AG04450 (cell line): ENCODE data around the gene KIN. TPM values are rescaled to one million over a fixed set of nuclear protein-coding genes. Genes with fewer than 3 reads are reported as not detected.

ENCODE experiments used
- CTCF ChIA-PET: fragments of 300-600, 350-600 bp; formaldehyde crosslinking; extraction: SDS; loops from one replicate; lab custom pipeline; 2022; ENCODE audit warnings: antibody characterized with exemption, inconsistent platforms; lab: Charles Lee
- POLR2A ChIA-PET: fragments of 350-600 bp; formaldehyde crosslinking; extraction: SDS; loops from one replicate; lab custom pipeline; 2021; ENCODE audit warnings: antibody characterized with exemption, inconsistent platforms; lab: Yijun Ruan, JAX
- DNase-seq: peaks from one replicate; pipeline ENCODE4 v3.0.0-alpha.2; 2011; ENCODE audit warnings: low read depth, low spot score
- H3K27ac ChIP-seq: one replicate; pipeline ENCODE4 v1.5.1; 2012; ENCODE audit warnings: low read depth, low read length, control low read depth
- H3K27me3 ChIP-seq: one replicate; pipeline ENCODE4 v1.6.0; 2012; ENCODE audit warnings: low read length; ENCODE audit not compliant: control insufficient read depth, insufficient read depth
- H3K4me3 ChIP-seq: 2 replicates; pipeline ENCODE4 v1.5.1; 2011; ENCODE audit warnings: mild to moderate bottlenecking, low read depth, low read length, control low read depth
- H3K9me3 ChIP-seq: 2 replicates; pipeline ENCODE4 v1.5.1; 2012; ENCODE audit warnings: low read length; ENCODE audit not compliant: control insufficient read depth, insufficient read depth
- polyA plus RNA-seq: library from polyadenylated mRNA; depleted of rRNA; stranded (reverse); fragments of >200 nt; gene quantifications from 2 replicates; pipeline ENCODE4 v1.2.3, GENCODE V29; 2011
- TF ChIP-seq, protein P1 (sequence below): IDR thresholded peaks from 2 replicates; pipeline ENCODE4 v1.5.1; 2011; ENCODE audit warnings: low read depth, low read length, control low read depth, inconsistent platforms

The KIN gene
- polyA plus RNA-seq, 1 experiment, result 16.0 TPM

DNA sequence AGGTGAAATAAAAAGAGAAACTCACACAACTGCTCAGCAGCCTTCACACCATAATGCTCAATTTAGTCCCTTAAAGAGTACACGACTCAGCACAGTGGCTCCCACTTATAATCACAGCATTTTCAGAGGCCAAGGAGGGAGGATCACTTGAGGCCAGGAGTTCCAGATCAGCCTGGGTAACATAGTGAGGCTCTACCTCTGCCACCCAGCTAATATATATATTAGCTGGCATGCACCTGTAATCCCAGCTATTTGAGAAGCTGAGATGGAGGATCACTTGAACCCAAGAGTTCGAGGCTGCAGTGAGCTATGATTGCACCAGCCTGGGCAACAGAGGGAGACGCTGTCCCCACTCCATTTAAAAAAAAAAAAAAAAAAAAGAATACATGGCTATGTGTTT is 82.5 kb downstream of the KIN start:
- H3K4me3 ChIP-seq, result no peak overlapping the region
- ChIA-PET POLR2A (no interaction called here), CTCF (no interaction called here)
- DNase-seq, result no peak
- H3K27ac ChIP-seq, result no peak overlapping the region
- no peaks in the 10 kb centered on the region for H3K9me3 ChIP-seq
- TF ChIP-seq, protein P1, sequence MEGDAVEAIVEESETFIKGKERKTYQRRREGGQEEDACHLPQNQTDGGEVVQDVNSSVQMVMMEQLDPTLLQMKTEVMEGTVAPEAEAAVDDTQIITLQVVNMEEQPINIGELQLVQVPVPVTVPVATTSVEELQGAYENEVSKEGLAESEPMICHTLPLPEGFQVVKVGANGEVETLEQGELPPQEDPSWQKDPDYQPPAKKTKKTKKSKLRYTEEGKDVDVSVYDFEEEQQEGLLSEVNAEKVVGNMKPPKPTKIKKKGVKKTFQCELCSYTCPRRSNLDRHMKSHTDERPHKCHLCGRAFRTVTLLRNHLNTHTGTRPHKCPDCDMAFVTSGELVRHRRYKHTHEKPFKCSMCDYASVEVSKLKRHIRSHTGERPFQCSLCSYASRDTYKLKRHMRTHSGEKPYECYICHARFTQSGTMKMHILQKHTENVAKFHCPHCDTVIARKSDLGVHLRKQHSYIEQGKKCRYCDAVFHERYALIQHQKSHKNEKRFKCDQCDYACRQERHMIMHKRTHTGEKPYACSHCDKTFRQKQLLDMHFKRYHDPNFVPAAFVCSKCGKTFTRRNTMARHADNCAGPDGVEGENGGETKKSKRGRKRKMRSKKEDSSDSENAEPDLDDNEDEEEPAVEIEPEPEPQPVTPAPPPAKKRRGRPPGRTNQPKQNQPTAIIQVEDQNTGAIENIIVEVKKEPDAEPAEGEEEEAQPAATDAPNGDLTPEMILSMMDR, result no peak
- peaks cover 2% of the 10 kb centered on the region for H3K27me3 ChIP-seq

DNA sequence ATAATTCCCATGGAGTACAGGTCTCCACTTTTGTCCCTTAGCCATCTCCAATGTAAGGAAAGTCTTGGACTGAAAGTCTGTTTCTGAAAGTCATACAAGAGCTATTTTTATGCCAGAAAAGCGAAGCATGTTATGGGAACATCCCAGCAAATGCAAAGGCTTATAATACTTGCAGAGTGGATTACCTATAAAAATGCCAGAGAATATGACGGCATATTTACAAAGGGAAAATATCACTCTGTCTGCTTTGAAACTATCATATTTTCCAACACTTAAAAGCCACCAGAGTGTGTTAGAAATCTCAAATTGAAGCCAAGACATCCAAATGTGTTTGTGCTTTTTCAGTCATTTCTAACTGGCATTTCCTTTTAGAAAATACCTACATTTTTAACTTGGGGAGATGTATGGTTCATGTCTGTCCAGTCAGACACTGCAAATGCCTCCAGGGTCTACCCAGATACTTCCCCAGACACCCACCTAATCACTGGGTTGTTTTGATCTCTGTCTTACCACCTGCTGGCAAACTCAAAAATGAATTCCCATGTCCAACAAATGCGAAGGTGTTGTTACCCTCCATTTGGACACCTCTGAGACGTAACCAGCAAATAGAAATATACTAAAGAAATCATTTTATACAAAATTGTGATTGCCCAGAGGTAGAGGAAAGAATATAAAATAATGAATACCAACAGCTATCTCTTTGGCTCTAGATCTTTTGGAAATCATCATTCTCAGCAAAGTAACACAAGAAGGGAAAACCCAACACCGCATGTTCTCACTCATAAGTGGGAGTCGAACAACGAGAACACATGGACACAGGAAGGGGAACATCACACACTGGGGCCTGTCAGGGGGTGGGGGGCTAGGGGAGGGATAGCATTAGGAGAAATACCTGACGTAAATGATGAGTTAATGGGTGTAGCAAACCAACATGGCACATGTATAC is 83.4 kb downstream of the KIN start:
- Histone ChIP-seq H3K27ac (no peak overlapping the region), H3K4me3 (no peak overlapping the region), H3K9me3 (no peaks in the 10 kb centered on the region), H3K27me3 (peaks cover 2% of the 10 kb centered on the region)
- ChIA-PET POLR2A (no interaction called here), CTCF (interaction anchor here (2.9 kb wide), 1 partner anchor 17 kb away, joined by 19 read pairs; no protein-coding TSS in a partner anchor)
- TF ChIP-seq, protein P1, result no peak
- DNase-seq, result no peak

DNA sequence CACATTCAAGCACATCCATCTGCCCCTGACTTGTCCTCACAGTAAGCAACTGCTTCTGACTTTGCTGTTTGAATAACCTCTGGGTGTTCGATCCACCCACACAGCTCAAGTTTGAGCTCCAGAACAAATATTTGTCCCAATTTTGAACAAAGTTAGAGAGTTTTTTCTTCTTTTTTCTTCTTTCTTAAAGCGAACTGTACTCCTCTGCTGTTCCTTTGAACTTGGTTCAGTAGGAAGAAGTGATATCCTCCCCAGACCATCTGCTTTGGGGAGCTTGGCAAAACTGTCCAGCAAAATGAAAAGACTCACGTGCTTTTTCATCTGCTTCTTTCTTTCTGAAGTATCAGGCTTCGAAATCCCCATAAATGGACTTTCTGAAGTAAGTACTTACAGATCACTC is 84.7 kb downstream of the KIN start, which contains the start of gene ITIH2:
Gene ITIH2 (plus strand): TSS at position 177 of the 400 bp plus-strand sequence. CDS start 119 bp downstream, at position 296.
- CTCF ChIA-PET, result interaction anchor here (2.9 kb wide), 1 partner anchor 16 kb away, joined by 19 read pairs; no protein-coding TSS in a partner anchor
- no peak within 1 kb of the TSS for H3K27ac ChIP-seq
- H3K27me3 ChIP-seq, result peaks cover 2% of the 10 kb centered on the region
- POLR2A ChIA-PET, result no interaction called here
- TF ChIP-seq, protein P1, result no peak
- H3K4me3 ChIP-seq, result no peak within 1 kb of the TSS
- H3K9me3 ChIP-seq, result no peaks in the 10 kb centered on the region
- no peak for DNase-seq

DNA sequence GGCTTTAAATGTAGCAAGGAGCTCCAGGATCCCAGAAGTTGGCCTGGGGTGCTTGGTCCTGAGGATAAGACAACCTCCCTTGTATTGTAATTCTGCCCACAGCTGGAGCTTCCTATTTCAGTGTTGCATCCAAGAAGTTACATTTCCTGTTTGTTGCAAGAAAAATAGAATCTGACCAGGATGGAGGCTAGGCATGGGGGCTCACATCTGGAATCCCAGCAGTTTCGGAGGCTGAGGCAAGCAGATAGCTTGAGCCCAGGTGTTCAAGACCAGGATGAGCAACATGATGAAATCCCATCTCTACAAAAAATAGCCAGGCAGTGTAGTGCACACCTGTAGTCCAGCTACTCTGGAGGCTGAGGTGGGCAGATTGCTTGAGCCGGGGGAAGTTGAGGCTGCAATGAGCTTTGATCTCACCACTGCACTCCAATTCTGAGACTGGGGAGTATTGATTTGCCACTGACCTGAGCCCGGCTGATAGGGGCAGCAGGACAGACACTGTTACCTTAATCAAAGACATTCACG is 85.4 kb downstream of the KIN start:
- no peak for DNase-seq
- no peak overlapping the region for H3K27ac ChIP-seq
- peaks cover 2% of the 10 kb centered on the region for H3K27me3 ChIP-seq
- H3K4me3 ChIP-seq, result no peak overlapping the region
- CTCF ChIA-PET, result interaction anchor here (0.8 to 2.9 kb wide), 2 partner anchors 15 to 177 kb away, joined by 3 to 19 read pairs; no protein-coding TSS in a partner anchor
- TF ChIP-seq, protein P1, result no peak
- H3K9me3 ChIP-seq, result no peaks in the 10 kb centered on the region
- POLR2A ChIA-PET, result no interaction called here
